Lung (tissue), 12 donors: ENCODE results near the gene DEDD. TPM values are rescaled to one million over a fixed set of nuclear protein-coding genes. Genes with fewer than 3 reads are reported as not detected.

ENCODE experiments used
- ATAC-seq: fragments of 200-7000 bp; cut with Tn5 transposase; one replicate; pipeline ENCODE4 v1.9.1; 2020; ENCODE audit warnings: moderate number of reproducible peaks; ENCODE audit not compliant: insufficient read depth, low FRiP score
- DNase-seq, 3 donors: peaks; one replicate each; pipeline ENCODE4 v3.0.0-alpha.2; 2013 to 2017
- H3K27ac ChIP-seq, 2 donors: one replicate each; pipeline ENCODE4 v1.5.1; 2013; ENCODE audit warnings: mild to moderate bottlenecking in 2 of 2, moderate library complexity in 2 of 2, control low read depth in 1 of 2, inconsistent platforms in 1 of 2, low read depth in 1 of 2, low read length in 1 of 2
- H3K27me3 ChIP-seq, 3 donors: one replicate each; pipeline ENCODE4 v1.5.1; 2013; ENCODE audit warnings: low read length in 2 of 3; ENCODE audit not compliant: control insufficient read depth in 3 of 3, insufficient read depth in 3 of 3
- H3K36me3 ChIP-seq, 4 donors: one replicate each; pipeline ENCODE4 v1.5.1; 2013; ENCODE audit warnings: low read length in 4 of 4, mild to moderate bottlenecking in 1 of 4, moderate library complexity in 1 of 4; ENCODE audit not compliant: control insufficient read depth in 4 of 4, insufficient read depth in 4 of 4
- H3K4me1 ChIP-seq, 5 donors: one replicate each; pipeline ENCODE4 v1.5.1; 2013; ENCODE audit warnings: low read length in 5 of 5, mild to moderate bottlenecking in 2 of 5, moderate library complexity in 1 of 5; ENCODE audit not compliant: control insufficient read depth in 5 of 5, insufficient read depth in 5 of 5
- H3K4me3 ChIP-seq: one replicate; pipeline ENCODE4 v1.5.1; 2013; ENCODE audit warnings: mild to moderate bottlenecking, control low read depth, moderate library complexity
- H3K9ac ChIP-seq, 2 donors: one replicate each; pipeline ENCODE4 v1.5.1; 2013; ENCODE audit warnings: low read length in 2 of 2, control low read depth in 1 of 2; ENCODE audit not compliant: insufficient read depth in 1 of 2
- H3K9me3 ChIP-seq, 4 donors: one replicate each; pipeline ENCODE4 v1.5.1; 2013; ENCODE audit warnings: low read length in 3 of 4, mild to moderate bottlenecking in 1 of 4, moderate library complexity in 1 of 4; ENCODE audit not compliant: control insufficient read depth in 4 of 4, insufficient read depth in 3 of 4
- WGBS, 2 donors: extraction: QIAGEN DNeasy Blood & Tissue Kit; methylation state at CpG; one replicate each; pipeline ENCODE4 v1.1.7; 2013; 5-methylcytosine and 5-hydroxymethylcytosine counted together
- polyA plus RNA-seq, 2 donors: library from polyadenylated mRNA; stranded (reverse); fragments of 200-250 nt; gene quantifications; one replicate each; pipeline ENCODE4 v1.2.1, GENCODE V29; 2013
- total RNA-seq, 2 donors: library from RNA; depleted of rRNA in 1 of 2; stranded (reverse); fragments of >200 nt in 1 of 2; gene quantifications; one replicate each; pipeline ENCODE4 v1.2.1, GENCODE V29; 2014 to 2021
- TF ChIP-seq, protein P1 (sequence below): IDR thresholded peaks from 2 replicates; pipeline ENCODE4 v1.5.1; 2012; ENCODE audit warnings: mild to moderate bottlenecking; ENCODE audit errors: control extremely low read depth, extremely low read depth
- donor health status: control.
- donor health status: control.
- donor health status: Bipolar disorder and iron deficiency.
- donor health status: healthy.
- donor health status: DM: yes; HTN: yes; CAD: no.

DEDD gene
- total and polyA plus RNA-seq, 4 donors, result 19.4 to 38.8 (median 30.9) TPM

DNA sequence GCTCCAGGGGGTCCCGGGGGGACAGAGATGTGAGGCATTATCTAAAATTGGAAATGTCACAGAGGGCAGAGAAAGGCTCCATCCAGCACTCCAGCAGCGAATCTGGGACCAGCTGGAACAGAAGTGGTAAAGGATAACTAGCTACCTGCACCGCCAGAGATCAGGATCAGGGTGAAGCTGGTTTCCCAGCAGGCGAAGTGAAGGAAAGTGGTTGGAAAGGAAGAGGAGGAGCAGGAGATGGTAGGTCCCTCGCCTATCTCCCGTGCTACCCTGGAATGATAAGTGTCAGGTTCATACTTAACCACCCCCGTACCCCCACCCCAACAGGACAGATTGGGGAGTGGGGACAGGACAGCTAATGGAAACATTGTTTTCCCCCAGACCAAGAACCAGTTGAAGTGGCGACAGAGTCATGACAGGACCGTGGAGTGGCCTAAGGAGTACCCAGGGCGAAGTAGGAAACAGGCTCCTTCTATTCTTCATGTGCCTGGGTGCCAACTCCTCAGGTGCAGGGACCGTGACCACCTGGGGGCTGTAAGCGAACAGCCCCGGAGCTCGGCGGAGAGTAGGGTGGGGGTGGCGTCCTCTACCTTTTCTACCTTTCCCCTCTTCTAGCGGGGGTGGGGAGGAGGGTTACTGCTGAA is 44.1 kb upstream of the DEDD start:
- H3K27ac ChIP-seq, result peak overlapping the region; percentile 93 to 97
- peak overlapping the region; percentile 79 to 93 for H3K9ac ChIP-seq
- H3K4me3 ChIP-seq, result peak overlapping the region; percentile 82
- no peaks in the 10 kb centered on the region for H3K9me3 ChIP-seq
- 19 to 26% methylated on average over 16 to 17 of the region's 17 CpGs for WGBS, 2 donors
- no peaks in the 10 kb centered on the region for H3K27me3 ChIP-seq
- ATAC-seq (peak; percentile 12), DNase-seq (no peak)
- peaks cover 0 to 21% (median 7%) of the 10 kb centered on the region in 5 donors for H3K4me1 ChIP-seq
- TF ChIP-seq, protein P1, sequence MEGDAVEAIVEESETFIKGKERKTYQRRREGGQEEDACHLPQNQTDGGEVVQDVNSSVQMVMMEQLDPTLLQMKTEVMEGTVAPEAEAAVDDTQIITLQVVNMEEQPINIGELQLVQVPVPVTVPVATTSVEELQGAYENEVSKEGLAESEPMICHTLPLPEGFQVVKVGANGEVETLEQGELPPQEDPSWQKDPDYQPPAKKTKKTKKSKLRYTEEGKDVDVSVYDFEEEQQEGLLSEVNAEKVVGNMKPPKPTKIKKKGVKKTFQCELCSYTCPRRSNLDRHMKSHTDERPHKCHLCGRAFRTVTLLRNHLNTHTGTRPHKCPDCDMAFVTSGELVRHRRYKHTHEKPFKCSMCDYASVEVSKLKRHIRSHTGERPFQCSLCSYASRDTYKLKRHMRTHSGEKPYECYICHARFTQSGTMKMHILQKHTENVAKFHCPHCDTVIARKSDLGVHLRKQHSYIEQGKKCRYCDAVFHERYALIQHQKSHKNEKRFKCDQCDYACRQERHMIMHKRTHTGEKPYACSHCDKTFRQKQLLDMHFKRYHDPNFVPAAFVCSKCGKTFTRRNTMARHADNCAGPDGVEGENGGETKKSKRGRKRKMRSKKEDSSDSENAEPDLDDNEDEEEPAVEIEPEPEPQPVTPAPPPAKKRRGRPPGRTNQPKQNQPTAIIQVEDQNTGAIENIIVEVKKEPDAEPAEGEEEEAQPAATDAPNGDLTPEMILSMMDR, result no peak
- H3K36me3 ChIP-seq, result peaks cover 7 to 44% (median 23%) of the 10 kb centered on the region in 4 donors

DNA sequence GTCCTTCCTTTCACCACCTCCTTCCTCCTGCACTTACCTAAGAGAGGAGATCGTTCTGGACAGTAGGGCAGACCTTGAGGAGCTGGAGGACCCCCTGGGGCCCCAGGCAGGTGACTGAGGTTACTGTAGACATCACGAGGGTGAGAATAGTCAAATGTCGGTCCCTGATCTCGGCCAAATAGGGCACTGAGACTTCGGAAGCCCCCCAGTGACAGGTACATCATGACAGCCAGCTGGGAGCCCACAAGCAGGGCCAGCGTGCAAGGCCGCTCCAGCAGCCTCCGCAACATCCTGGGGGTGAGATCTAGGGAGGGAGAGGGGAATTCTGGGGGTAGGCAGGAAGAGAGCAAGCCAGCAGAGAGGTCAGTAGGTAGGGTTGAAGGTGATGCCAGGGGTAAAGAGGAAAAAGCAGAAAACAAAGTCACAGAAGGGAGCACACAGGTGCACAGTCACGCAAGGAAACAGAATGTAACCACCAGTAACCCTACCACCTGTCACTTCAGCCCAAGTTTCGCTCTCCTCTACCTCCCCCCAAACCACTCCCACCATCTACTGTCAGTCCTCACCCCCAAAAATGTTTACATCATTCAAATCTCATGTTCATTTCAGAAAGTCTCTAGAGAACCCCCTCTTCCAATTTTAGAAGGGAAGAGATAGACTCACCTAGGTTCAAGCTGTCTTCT is 43.4 kb upstream of the DEDD start:
- Histone ChIP-seq H3K27me3 (no peaks in the 10 kb centered on the region), H3K27ac (no peak overlapping the region), H3K9me3 (no peaks in the 10 kb centered on the region), H3K4me1 (peaks cover 0 to 21% (median 7%) of the 10 kb centered on the region in 5 donors), H3K4me3 (no peak overlapping the region), H3K9ac (no peak overlapping the region), H3K36me3 (peaks cover 7 to 47% (median 28%) of the 10 kb centered on the region in 4 donors)
- TF ChIP-seq, protein P1, result no peak
- ATAC-seq (no peak), DNase-seq (no peak)
- WGBS, 2 donors, result 91 to 93% methylated on average over 10 of the region's 10 CpGs

DNA sequence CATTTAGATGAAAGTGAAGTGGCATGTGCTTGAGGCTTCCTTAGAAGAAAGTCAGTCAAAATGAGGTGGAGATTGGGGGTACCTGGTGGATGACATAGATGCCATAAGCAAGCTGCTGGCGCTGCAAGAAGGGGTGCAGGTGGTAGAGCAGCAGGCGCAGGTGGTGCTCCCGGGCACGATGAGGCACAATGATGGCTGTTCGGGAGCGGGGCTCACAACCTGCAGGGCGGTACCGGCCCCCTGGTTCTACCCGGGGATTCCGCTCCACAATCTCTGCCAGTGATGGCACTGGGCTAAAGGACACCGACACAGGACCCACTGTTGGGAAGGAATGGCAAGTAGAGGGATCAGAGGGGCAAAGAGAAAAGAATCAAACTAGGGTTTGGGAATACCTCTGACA is 42.4 kb upstream of the DEDD start:
- Histone ChIP-seq H3K36me3 (peaks cover 7 to 47% (median 31%) of the 10 kb centered on the region in 4 donors), H3K4me1 (peaks cover 0 to 21% (median 7%) of the 10 kb centered on the region in 5 donors), H3K9ac (no peak overlapping the region), H3K4me3 (no peak overlapping the region), H3K27me3 (no peaks in the 10 kb centered on the region), H3K9me3 (no peaks in the 10 kb centered on the region), H3K27ac (no peak overlapping the region)
- DNase-seq, result no peak
- TF ChIP-seq, protein P1, result no peak
- WGBS, 2 donors, result 95 to 97% methylated on average over 11 of the region's 11 CpGs
- ATAC-seq, result no peak
